Amygdala (tissue), 56 donors: ENCODE measurements around the gene AXIN2.
"Not testable (repeated sequence)": the region's sequence is repeated elsewhere in the genome, so short reads cannot be mapped to it uniquely, and the experiment has no call there.

Experiments
- DNase-seq, 56 donors: peaks; one replicate each; lab custom pipeline; 2025; lab: John Stamatoyannopoulos, UW

Gene AXIN2

DNA sequence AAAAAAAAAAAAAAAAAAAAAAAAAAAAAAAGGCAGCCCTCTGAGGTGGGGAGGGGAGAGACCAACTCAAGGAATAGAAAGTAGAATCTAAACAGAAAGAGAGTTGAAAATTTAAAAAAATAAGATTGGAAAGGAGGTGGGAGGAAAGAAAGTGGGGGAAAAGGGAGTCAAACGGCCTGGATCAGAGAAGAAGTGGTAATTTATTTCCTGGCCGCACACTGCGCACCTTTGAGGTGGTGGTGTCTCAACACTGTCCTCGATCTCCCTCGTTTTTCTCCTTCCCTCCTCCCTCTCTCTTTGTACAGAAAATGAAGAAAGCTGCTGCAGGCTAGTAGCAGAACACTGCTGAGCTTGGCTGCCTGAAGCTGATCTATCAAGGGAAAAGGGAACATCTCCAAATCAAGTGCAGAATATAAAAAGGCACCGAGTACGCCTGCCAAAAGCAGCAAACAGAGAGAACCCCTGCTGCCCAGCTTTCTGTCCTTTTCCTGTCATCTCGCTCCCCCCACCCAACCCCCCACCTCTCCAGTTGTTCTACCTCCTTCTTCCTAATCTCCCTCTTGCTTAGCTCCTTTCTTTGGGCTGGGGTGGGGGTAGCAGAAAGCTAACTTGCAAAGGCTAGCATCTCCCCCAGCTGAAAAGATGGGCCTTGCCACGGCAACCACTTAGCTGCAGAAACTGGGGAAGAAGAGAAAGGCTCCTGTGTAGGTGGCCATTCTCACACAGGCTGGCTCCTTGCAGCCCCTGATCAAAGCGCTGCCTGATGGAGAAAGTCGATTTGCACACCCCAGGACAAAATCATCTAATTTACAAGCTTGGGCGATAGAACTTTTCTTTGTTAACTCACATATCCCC is 22.5 kb downstream of the AXIN2 start:
- DNase-seq, result peak in 9 of 56 donors; percentile 10 to 37 (median 26)

DNA sequence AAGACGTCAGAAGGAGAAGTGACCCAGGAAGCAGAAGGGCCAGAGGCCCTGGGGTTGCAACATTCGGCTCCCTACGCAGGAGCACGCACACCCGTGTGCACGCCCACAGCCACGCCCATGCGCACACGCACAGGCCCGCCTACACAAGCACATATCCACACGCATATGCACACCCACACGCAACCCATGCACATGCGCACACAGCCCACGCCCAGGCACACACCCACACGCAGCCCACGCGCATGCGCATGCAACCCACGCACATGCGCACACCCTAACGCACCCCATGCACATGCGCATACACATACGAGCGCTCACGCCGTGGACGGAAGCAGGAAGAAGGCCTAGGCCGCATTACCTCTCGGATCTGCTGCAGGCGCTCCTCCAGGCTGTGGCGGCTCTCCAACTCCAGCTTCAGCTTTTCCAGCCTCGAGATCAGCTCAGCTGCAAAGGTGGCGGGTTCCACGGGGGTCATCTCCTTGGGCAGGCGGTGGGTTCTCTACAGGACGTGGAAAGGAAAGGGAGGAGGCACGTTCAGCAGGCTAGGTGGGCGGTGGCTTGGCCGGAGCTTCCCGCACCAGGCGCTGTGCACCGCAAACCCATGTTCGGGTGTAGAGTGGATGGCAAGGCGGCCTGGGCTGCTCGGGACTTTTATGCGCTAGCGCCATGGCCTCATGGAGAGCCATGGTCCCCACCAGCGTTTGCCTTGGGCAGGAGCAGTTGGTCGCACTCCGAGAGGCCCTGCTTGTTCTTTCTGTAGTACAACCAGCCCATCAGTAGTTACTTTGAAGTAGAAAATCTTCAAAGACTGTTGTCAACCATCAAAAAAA is 23.4 kb downstream of the AXIN2 start:
- no peak for DNase-seq

DNA sequence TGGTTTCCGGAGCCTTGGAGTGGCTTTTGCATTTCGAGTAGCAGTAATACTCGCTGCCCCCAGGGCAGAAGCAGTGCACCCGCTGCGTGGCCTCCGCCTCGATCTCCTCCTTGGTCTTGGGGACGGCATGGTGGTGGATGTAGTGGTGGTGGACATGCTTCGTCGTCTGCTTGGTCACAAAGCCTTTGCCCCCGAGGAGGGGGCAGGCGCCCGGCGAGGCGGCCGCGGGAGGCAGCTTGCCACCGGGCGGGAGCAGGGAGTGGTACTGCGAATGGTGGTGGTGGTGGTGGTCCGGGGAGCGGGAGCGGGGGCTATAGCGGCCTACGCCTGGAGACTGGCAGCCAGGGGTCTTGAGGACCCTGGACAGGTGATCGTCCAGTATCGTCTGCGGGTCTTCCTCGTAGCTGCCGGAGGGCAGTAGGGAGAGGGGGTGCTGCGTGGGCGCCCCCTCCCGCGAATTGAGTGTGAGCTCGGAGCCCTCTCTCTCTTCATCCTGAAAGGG is 24.1 kb downstream of the AXIN2 start:
- DNase-seq, result no peak

DNA sequence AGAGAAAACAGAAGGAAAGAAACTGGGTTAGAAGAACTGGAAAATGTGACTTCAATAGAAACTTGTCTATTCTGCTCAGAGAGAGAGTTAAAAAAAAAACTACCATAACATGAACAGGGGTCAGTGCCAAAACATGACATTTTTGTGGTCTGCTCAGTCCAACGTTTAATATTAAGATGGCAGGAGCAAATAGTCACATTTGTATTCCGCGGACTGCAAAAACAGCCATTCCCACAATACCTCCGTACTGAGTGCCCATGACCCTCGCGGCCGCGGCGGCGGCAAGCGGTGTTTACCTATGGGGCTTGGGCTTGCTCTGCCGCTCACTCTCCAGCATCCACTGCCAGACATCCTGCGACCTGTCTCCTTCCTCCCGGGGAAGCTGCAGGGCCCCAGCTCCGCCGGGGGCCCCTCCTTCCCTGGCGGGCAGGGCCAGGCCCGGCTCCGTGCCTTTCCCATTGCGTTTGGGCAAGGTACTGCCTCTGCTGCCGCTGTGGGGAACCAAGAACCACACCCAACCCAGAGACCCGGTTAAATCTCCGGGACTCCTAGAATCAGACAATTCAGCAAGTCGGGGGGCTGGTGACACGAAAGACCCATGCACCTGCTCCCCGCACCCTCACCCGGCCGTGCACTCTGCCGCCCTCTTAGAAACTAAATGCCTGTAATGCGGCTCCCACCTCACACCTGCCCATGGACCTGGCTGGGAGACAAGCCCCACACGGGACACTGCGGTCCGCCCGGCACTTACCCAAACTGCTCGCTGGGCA is 24.7 kb downstream of the AXIN2 start:
- no peak for DNase-seq

DNA sequence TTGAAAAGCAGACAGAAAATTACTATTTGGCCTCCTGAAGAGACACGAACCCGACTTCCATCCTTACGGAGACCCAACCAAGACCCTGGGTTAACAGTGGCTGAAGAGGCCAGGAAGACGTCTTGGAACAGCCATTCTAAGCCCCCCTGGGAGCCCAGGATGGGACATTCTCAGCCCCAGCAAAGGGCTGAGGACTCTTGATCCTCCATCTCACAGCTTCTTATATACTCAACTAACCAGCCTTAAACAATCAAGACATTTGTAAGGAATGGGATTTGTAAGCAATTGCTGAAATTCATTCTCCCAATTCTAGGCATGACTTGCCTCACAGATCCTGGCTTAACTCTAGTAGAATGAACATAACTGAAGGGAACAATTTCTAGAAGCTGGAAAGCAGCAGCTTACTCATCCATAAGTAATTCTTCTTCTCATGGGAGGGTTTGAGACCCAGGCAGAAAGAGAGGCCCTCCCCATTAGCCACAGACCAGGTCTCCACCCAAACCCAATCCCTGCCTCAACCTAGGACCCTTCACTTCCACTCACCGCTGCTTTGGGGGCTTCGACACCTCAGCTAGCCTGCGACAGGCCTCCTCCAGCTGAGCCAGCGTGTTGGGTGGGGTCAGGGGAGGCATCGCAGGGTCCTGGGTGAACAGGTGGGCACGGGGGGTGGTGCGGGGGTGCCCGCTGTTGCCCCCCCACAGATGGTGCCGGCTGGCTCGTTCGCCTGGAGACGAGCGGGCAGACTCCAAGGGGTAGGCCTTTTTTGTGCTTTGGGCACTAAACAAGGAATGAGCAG is 25.5 kb downstream of the AXIN2 start:
- DNase-seq, result no peak

DNA sequence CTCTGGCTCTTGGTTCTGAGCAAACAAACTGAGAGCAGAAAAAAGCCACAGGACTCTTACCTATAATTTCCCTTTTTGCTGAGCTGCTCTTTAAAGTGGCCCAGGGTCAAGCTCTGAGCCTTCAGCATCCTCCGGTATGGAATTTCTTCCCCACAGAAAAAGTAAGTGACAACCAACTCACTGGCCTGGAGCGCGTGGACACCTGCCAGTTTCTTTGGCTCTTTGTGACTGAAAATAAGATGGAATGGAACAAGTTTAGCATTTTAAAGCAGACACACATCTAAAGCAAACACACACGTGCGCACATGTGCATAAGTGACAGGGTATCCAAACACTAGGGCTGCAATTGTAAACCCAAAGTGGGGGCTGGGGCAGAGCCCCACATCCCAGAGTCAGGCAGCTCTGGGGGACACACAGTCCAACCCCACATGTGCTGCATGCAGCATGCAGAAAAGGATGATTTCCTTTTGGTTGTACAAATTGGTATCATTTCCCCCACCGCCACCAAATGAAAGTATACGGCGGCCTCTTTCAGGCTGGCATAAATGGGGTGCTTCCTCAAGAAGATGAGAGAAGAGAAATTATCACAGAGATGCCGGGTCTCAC is 27.5 kb downstream of the AXIN2 start:
- no peak for DNase-seq

DNA sequence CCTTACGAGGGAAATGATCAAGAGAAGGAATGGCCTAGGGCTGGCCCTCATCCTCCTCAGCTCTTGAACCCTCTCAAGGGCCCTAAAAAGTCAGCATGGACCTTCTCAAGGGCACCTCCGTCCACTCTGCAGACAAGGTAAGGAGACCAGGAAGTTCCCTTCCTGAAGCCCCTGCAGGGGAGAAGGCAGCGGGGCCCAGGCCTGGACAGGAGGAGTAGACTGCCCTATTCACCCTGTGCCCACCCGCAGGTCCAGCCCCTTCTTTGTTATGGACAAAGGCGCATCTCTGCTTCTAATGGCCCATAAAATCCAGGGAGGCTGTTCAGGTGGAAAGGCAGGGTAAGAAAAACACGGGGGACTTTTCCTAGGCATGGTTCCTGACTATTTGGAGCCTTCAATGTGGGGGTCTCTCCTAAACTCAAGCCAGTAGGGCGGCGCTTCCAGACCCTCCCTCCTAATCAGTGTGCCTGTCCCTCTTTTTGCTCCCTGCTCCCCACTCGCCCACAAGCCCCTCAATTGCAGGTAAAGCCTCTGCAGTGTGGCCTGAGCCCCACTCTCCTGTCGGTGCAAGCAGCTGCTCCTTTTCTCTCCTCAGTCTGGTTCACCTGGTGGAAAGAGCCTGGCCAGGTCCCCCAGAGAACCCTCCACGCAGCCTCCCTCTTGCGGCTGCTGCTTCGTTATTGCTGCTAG is 28.2 kb downstream of the AXIN2 start:
- DNase-seq, result no peak

DNA sequence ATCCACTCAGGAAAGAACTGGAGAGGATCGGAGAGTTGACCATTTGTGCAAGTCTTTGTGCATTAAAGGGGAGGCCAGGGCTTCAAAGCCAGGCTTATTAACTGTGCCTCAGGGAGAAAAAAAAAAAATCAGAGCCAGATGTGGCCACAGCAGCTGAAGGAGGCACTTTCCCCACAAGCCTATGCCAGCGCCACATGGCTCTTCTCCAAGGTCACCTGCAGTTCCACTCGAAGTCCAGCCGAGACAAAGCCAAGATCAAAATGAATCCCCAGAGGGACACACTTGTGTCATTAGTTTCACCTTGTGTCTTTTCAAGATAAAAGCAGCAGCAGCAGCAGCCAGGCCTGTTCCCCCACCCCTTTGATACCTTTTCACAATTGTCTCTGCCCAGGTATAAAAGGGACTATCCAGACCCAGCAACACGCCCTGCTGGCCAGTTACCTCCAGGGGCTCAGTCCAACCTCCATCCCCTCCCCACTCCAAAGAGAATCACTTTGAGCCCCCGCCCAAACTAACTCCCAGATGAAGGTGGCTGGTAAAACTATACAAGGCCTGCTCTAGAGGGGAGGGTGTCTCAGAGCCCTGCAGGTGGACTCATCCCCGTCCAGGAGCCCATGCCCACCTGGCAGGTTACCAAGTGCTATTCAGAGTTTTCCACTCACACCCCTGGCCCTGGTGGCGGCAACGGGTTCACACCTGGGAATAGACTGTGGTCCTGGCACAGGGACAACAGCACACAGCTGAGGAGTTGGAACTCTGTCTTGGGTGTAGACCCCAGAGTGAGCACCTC is 29.2 kb downstream of the AXIN2 start:
- no peak for DNase-seq

DNA sequence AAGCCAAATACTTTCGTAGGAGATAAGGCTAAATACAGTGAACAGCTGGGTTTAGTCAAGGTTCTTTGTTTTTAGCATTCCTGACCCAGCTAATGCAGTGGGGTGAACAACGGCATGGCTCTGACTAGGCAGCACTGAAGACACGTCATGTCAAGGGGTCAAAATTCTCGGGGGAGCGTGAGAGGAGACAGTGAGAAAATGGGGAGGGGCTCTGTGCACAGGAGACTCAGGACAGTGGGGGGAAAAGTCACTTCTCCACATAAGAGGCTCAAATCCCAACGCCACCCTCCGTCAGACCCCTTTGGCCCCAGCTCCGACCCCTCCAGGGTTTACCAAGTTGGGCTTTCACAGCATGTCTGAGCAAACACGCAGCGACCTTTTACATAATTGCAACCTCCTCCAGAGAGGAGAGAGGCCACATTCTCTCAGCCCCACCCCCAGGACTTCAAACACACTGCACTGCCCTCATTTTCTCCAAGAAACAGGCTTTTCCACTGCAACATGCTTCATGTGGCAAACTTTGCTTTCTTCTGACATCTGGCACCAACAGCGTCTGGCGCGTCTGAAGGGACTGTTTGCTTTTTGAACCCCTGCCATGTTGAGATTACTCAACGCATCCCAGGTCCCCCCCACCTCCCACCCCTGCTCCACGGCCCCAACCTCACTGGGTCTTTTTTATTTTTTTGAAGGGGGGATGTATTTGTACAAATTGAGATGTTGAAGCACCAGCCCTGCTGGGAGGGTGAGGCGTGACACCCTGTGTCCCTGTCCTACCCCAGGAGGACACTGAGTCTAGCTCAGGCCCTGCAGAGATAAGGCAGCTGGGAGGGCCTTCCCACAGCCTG is 30.0 kb downstream of the AXIN2 start:
- peak in 4 of 56 donors; percentile 6 to 31 (median 15) for DNase-seq

DNA sequence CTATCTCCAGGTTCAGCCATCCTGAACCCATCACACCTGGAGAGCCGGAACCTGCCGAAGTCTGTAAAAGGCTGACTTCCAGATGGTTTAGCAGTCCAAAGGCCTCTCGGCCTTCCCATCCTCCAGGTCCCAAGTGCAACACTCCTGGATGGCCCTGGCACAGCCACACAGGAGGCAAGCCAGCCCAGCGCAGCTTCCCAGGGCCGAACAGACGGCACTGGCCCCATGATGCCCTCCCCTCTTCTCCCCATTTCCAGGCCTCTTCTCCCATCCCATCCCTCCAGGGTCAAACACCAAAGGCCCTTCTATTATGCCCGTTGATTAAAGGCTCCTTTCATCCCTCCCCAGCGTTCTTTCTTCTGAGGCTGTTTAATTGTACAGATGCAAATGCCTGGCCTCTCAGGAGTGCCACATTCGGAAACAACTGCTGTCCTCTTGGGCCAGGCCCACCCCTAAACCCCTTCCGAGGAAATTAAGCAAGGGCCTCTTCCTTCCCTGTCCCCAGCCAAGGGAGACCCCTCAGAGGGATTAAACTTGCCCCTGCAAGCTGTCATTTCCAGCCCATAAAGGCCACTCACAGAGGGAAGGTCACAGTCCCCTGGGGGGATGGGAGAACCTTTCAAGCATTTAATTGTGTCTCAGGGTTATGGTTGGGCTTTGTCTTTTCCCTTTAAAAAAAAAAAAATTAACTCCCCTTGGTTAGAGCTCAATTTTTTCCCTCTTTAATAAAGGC is 30.8 kb downstream of the AXIN2 start:
- DNase-seq, result peak in 2 of 56 donors; percentile 6 to 18

DNA sequence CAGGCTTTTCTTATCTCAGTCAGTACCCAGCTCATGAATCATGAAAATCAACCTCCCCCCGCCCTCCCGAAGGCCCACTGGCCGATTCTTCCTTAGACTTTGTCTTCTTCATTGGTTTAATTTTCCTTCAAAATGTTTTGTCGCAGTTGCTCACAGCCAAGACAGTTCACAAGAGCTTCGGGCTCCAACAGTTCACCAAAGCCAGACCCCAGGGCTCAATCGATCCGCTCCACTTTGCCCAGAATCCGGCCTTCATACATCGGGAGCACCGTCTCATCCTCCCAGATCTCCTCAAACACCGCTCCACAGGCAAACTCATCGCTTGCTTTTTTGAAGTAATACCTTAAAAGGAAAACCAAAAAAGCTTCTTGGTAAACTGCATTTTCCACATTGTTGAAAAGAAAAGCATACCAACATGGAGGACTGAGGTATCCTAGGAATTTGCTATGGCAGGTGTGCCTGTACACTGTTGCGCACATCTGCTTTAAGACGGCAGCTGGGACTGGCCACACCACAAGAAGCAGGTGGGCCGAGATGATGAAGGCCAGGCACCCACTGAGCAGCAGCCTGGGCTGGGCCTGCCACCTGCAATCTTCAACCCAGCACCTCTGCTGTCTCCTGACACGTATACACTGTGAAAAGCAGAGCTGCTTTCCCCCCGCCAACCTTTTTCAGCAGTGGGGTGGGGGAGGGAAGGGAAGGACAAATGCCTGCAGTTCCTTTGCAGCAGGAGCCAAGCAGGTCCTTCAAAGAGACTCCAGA is 31.5 kb downstream of the AXIN2 start:
- no peak for DNase-seq

DNA sequence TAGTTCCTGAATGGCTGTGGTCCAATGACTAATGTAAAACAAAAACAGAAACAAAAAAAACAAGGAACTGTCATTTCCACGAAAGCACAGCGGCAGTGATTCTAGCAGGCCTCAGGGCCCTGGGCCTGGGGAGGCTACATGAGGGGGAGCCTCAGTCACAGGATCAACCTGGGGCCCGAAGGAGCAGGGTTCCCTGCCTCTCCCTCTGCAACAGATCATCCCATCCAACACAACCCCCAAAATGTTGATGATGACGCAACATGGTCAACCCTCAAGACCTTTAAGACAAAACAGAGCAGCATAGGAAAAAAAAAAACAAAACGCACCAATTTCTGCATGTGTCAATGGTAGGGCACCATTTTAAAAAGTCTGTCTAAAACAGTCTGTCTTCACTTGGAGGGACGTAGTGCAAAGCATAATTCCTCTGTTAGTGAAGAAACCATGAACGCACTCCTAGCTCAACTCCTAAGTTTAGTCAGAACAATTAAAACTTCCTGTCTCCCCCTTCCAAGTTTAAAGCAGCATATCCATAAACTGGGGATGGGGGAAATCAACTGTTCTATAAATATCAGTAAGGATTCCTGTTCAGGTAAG is 32.3 kb downstream of the AXIN2 start:
- DNase-seq, result no peak

DNA sequence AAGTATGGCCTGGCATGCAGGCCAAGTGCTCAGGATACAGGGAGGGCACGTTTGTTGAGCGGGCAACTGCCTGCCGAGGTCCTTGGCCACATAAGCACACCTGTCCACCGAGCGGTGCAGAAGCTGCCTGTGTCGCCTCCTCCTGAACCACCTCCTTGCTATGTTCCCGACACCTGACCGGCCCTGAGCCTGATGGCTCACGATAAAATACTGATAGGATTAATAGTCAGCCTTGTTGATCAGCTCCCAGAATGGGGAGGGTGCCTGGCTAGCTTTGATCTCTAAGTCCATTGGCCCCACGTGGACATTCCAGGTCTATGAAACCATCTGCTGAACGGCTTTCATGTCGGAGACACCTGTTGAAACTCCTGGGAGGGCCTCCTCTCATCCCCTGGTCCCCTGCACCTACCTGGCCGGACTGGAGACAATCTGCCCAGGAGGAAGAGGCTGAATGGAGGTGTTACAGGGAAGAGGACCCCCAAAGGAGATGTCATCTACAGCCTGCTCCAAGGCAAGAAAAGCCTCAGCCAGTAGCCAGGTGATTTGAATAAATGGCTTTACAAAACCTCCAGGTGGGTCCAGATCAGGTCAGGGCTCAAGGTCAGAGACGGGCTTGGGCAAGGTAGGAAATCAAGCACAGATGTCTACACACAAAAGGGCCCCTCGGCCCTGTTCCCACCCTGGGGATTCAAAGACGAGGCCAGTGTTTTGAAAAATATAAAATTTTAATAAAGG is 33.4 kb downstream of the AXIN2 start:
- no peak for DNase-seq

DNA sequence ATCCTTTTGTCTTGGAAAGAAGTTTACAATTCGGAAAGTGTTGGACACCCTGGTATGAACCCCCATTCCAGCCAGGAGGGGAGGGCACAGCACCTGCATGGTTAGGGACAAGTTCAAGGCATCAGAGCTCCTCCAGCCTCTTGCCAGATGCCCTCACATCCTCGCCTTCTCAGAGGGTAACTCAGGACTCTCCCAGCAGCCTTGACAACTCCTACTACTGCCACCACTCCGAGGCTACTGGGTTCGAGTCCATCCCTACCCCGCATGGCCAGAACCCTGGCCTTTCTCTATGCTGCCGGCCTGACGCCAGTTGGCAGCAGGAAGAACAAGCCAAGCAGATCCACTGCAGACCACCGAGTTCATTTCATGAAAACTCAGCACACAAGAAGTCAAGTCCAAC is 34.1 kb downstream of the AXIN2 start:
- no peak for DNase-seq

DNA sequence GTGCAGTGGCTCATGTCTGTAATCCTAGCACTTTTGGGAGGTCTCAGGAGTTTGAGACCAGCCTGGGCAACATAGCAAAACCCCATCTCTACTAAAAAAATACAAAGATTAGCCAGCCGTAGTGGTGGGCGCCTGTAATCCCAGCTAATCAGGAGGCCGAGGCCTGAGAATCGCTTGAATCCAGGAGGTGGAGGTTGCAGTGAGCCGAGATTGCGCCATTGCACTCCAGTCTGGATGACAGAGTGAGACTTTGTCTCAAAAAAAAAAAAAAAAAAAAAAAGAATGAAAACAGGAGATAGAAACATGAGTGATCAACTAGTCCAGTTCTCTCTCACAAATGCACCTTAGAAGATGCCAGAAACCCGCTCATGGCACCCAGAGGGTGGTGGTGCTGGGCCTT is 34.6 kb downstream of the AXIN2 start:
- not testable (repeated sequence) for DNase-seq
